ENCODE data around the gene DAGLA.

DAGLA gene

GRCh38 chr11:61780581-61781162, 100.5 kb downstream of the DAGLA start:
- DNase-seq (ENCODE audit: low read depth in 2 of 2): no peak

GRCh38 chr11:61781585-61781984, 101.4 kb downstream of the DAGLA start:
- no peak for DNase-seq (ENCODE audit: low read depth in 2 of 2)

- no peak for DNase-seq (ENCODE audit: low read depth in 2 of 2)
These were observed 102.1 kb downstream of the DAGLA start for GRCh38 chr11:61782299-61782698.

- no peak for DNase-seq (ENCODE audit: low read depth in 2 of 2)
These were observed 102.7 kb downstream of the DAGLA start for GRCh38 chr11:61782841-61783240.

- no peak for DNase-seq (ENCODE audit: low read depth in 2 of 2)
These were observed 103.7 kb downstream of the DAGLA start for GRCh38 chr11:61783717-61784505.

- no peak for DNase-seq (ENCODE audit: low read depth in 2 of 2)
These were observed 104.3 kb downstream of the DAGLA start for GRCh38 chr11:61784506-61784805.

- DNase-seq (ENCODE audit: low read depth in 2 of 2): no peak
These were observed 105.7 kb downstream of the DAGLA start for GRCh38 chr11:61785837-61786402.

- no peak for DNase-seq (ENCODE audit: low read depth in 2 of 2)
These were observed 107.8 kb downstream of the DAGLA start for GRCh38 chr11:61787928-61788491.

GRCh38 chr11:61791737-61792309, 111.6 kb downstream of the DAGLA start:
- DNase-seq (ENCODE audit: low read depth in 2 of 2): no peak

GRCh38 chr11:61792310-61793082, 112.3 kb downstream of the DAGLA start, which contains the start of the genes FEN1 and TMEM258:
FEN1 (plus strand) TSS chr11:61792911; CDS start chr11:61795362, 2,451 bp downstream.
TMEM258 (minus strand) TSS chr11:61792599; CDS start chr11:61792558, 41 bp downstream.
- DNase-seq (ENCODE audit: low read depth in 2 of 2): peak; percentile 76 to 77

GRCh38 chr11:61793083-61793828, 113.1 kb downstream of the DAGLA start:
- no peak for DNase-seq (ENCODE audit: low read depth in 2 of 2)

GRCh38 chr11:61793829-61794204, 113.6 kb downstream of the DAGLA start:
- no peak for DNase-seq (ENCODE audit: low read depth in 2 of 2)

- no peak for DNase-seq (ENCODE audit: low read depth in 2 of 2)
These were observed 114.4 kb downstream of the DAGLA start for GRCh38 chr11:61794579-61794978.

- DNase-seq (ENCODE audit: low read depth in 2 of 2): no peak
These were observed 115.3 kb downstream of the DAGLA start for GRCh38 chr11:61795459-61795858.

GRCh38 chr11:61795876-61796526, 115.8 kb downstream of the DAGLA start:
- DNase-seq (ENCODE audit: low read depth in 2 of 2): no peak

Data from activated CD4-positive, alpha-beta T cell treated with anti-CD3 and anti-CD28 coated beads for 24 hours (primary cell).